GM12875 (cell line): ENCODE data around the gene RABL3.

Experiments used
- H3K4me3 ChIP-seq: one replicate; pipeline ENCODE4 v1.5.1; 2011; ENCODE audit warnings: low read depth, low read length, control low read depth
- CTCF ChIP-seq: IDR thresholded peaks from 2 replicates; pipeline ENCODE4 v1.5.1; 2011; ENCODE audit warnings: low read depth, mild to moderate bottlenecking, control low read depth, inconsistent platforms, low read length, moderate library complexity, borderline replicate concordance; ENCODE audit not compliant: insufficient read depth

RABL3 gene

GRCh38 chr3:120705884-120706582 lies 36.3 kb downstream of the RABL3 start:
- H3K4me3 ChIP-seq: no peak overlapping the region
- no peak for TF ChIP-seq CTCF

GRCh38 chr3:120699333-120699732 lies 43.0 kb downstream of the RABL3 start:
- no peak overlapping the region for H3K4me3 ChIP-seq
- no peak for TF ChIP-seq CTCF

- no peak for TF ChIP-seq CTCF
Measured at GRCh38 chr3:120693439-120694171, 48.7 kb downstream of the RABL3 start.

GRCh38 chr3:120689395-120689794 lies 52.9 kb downstream of the RABL3 start:
- TF ChIP-seq CTCF: no peak
- no peak overlapping the region for H3K4me3 ChIP-seq

More at GRCh38 chr3:120693439-120694171, 48.7 kb downstream of the RABL3 start:
- no peak overlapping the region for H3K4me3 ChIP-seq

GRCh38 chr3:120688121-120688520 lies 54.2 kb downstream of the RABL3 start:
- no peak for TF ChIP-seq CTCF
- H3K4me3 ChIP-seq: no peak overlapping the region

- no peak overlapping the region for H3K4me3 ChIP-seq
- TF ChIP-seq CTCF: no peak
Measured at GRCh38 chr3:120685411-120685810, 56.9 kb downstream of the RABL3 start.

- TF ChIP-seq CTCF: no peak
- H3K4me3 ChIP-seq: no peak overlapping the region
Measured at GRCh38 chr3:120684896-120685295, 57.4 kb downstream of the RABL3 start.
